GM23338 (cell line): Measurements from ENCODE around the gene C1orf115. TPM values are rescaled to one million over a fixed set of nuclear protein-coding genes. Genes with fewer than 3 reads are reported as not detected.

Source experiments
- ATAC-seq: fragments of 200-7000 bp; cut with Tn5 transposase; 3 replicates; pipeline ENCODE4 v1.9.1; 2020
- DNase-seq: peaks from one replicate; pipeline ENCODE4 v3.0.0-alpha.2; 2015; ENCODE audit warnings: low spot score
- H2AFZ ChIP-seq: fragments of 200-600 bp; sonication (generic); 2 replicates; pipeline ENCODE4 v1.8.0; 2016; ENCODE audit warnings: antibody characterized with exemption, mild to moderate bottlenecking, moderate library complexity
- H3F3A ChIP-seq: fragments of 200-600 bp; sonication (generic); replicated peaks from 2 replicates; pipeline ENCODE4 v1.8.0; 2017; ENCODE audit warnings: antibody characterized with exemption, mixed run types, low read depth
- H3K27ac ChIP-seq: fragments of 200-600 bp; sonication (generic); 2 replicates; pipeline ENCODE4 v1.6.1; 2016; ENCODE audit warnings: low read depth
- H3K27me3 ChIP-seq: fragments of 200-600 bp; sonication (generic); 2 replicates; pipeline ENCODE4 v1.8.0; 2016; ENCODE audit warnings: mild to moderate bottlenecking, mixed run types, moderate library complexity; ENCODE audit not compliant: insufficient read depth
- H3K36me3 ChIP-seq: fragments of 200-600 bp; sonication (generic); 2 replicates; pipeline ENCODE4 v1.8.0; 2016; ENCODE audit warnings: mild to moderate bottlenecking; ENCODE audit not compliant: insufficient read depth
- H3K4me1 ChIP-seq: fragments of 200-600 bp; sonication (generic); 2 replicates; pipeline ENCODE4 v1.8.0; 2016; ENCODE audit warnings: mild to moderate bottlenecking, moderate library complexity; ENCODE audit not compliant: insufficient read depth
- H3K4me2 ChIP-seq: fragments of 200-600 bp; sonication (generic); 2 replicates; pipeline ENCODE4 v1.7.1; 2017; ENCODE audit warnings: mixed run types
- H3K4me3 ChIP-seq: fragments of 200-600 bp; sonication (generic); 2 replicates; pipeline ENCODE4 v1.6.1; 2016; ENCODE audit warnings: mixed run types
- H3K79me2 ChIP-seq: fragments of 200-600 bp; sonication (generic); replicated peaks from 2 replicates; pipeline ENCODE4 v1.8.0; 2017; ENCODE audit warnings: mild to moderate bottlenecking; ENCODE audit not compliant: insufficient read depth
- H3K9me2 ChIP-seq: fragments of 200-600 bp; sonication (generic); 2 replicates; pipeline ENCODE4 v1.8.0; 2017; ENCODE audit not compliant: insufficient read depth
- H4K20me1 ChIP-seq: fragments of 200-600 bp; sonication (generic); replicated peaks from 2 replicates; pipeline ENCODE4 v1.8.0; 2017; ENCODE audit warnings: mild to moderate bottlenecking; ENCODE audit not compliant: insufficient read depth
- H3K27ac Mint-ChIP-seq: 2 replicates; pipeline ENCODE4 v1.8.0; 2020; ENCODE audit warnings: inconsistent platforms, mild to moderate bottlenecking, moderate library complexity, mixed read lengths
- H3K27me3 Mint-ChIP-seq: 3 replicates; pipeline ENCODE4 v1.8.0; 2022; ENCODE audit warnings: low read depth, mild to moderate bottlenecking, moderate library complexity, mixed read lengths, inconsistent platforms; ENCODE audit not compliant: insufficient read depth, poor library complexity
- H3K36me3 Mint-ChIP-seq: 3 replicates; pipeline ENCODE4 v1.8.0; 2021; ENCODE audit warnings: low read depth, mild to moderate bottlenecking, inconsistent platforms, moderate library complexity, mixed read lengths
- H3K4me1 Mint-ChIP-seq: 3 replicates; pipeline ENCODE4 v1.8.0; 2020; ENCODE audit warnings: mild to moderate bottlenecking, inconsistent platforms, mixed read lengths
- H3K4me3 Mint-ChIP-seq: 3 replicates; pipeline ENCODE4 v1.8.0; 2021; ENCODE audit warnings: moderate library complexity, mild to moderate bottlenecking, inconsistent platforms, mixed read lengths
- H3K9me3 Mint-ChIP-seq: 3 replicates; pipeline ENCODE4 v1.8.0; 2020; ENCODE audit warnings: moderate library complexity, mild to moderate bottlenecking, inconsistent platforms, mixed read lengths
- CREB1 ChIP-seq: fragments of 250-450 bp; sonication (Bioruptor Pico); IDR thresholded peaks from 2 replicates; pipeline ENCODE4 v1.5.0; 2020; ENCODE audit warnings: low read depth, mild to moderate bottlenecking, moderate library complexity
- ETS1 ChIP-seq: IDR thresholded peaks from 2 replicates; pipeline ENCODE4 v1.6.1; 2016; ENCODE audit warnings: antibody characterized with exemption
- EZH2phosphoT487 ChIP-seq: fragments of 200-600 bp; sonication (generic); IDR thresholded peaks from one replicate; pipeline ENCODE4 v1.8.1; 2018; ENCODE audit warnings: antibody characterized with exemption; ENCODE audit not compliant: unreplicated experiment
- JUNB ChIP-seq: IDR thresholded peaks from one replicate; pipeline ENCODE4 v1.6.1; 2016; ENCODE audit warnings: antibody characterized with exemption; ENCODE audit not compliant: unreplicated experiment
- NANOG ChIP-seq: IDR thresholded peaks from 2 replicates; pipeline ENCODE4 v1.6.1; 2016; ENCODE audit warnings: antibody characterized with exemption, borderline replicate concordance
- POLR2AphosphoS5 ChIP-seq: IDR thresholded peaks from 2 replicates; pipeline ENCODE4 v1.6.1; 2016; ENCODE audit warnings: antibody characterized with exemption, low read depth
- REST ChIP-seq: IDR thresholded peaks from one replicate; pipeline ENCODE4 v1.6.1; 2018; ENCODE audit warnings: antibody characterized with exemption; ENCODE audit not compliant: unreplicated experiment
- STAT1 ChIP-seq: IDR thresholded peaks from one replicate; pipeline ENCODE4 v1.6.1; 2016; ENCODE audit warnings: antibody characterized with exemption; ENCODE audit not compliant: unreplicated experiment
- ZNF114 ChIP-seq: fragments of 250-450 bp; sonication (Bioruptor Pico); IDR thresholded peaks from 2 replicates; pipeline ENCODE4 v1.5.0; 2020; ENCODE audit warnings: mild to moderate bottlenecking, moderate library complexity
- ZNF331 ChIP-seq: fragments of 250-450 bp; sonication (Bioruptor Pico); IDR thresholded peaks from 2 replicates; pipeline ENCODE4 v1.5.0; 2020; ENCODE audit warnings: low read depth, mild to moderate bottlenecking, moderate library complexity
- polyA plus RNA-seq: library from polyadenylated mRNA; unstranded; fragments of >200 nt; fragmentation: Nextera tagmentation; extraction: Ambion mirVana; gene quantifications from 2 replicates; pipeline ENCODE4 v1.2.1, GENCODE V29; 2016
- total RNA-seq: library from RNA; depleted of rRNA; stranded (reverse); fragments of >200 nt; shearing (Covaris generic); gene quantifications from 2 replicates; pipeline ENCODE4 v1.2.3, GENCODE V29; 2014
- TF ChIP-seq, protein P1 (sequence below): fragments of 250-450 bp; sonication (Bioruptor Pico); IDR thresholded peaks from 2 replicates; pipeline ENCODE4 v1.5.0; 2020; ENCODE audit warnings: mild to moderate bottlenecking, moderate library complexity
- TF ChIP-seq, protein P2 (sequence below), 2 experiments: fragments of 200-600 bp in 1 of 2; sonication (generic) in 1 of 2; conservative IDR thresholded peaks; 2 replicates each; pipeline versions ENCODE4 v1.5.1 to v1.6.1; 2016 to 2017; ENCODE audit warnings: antibody characterized with exemption in 2 of 2, low read depth in 2 of 2, mild to moderate bottlenecking in 2 of 2, moderate library complexity in 1 of 2

The C1orf115 gene
- total and polyA plus RNA-seq, 2 experiments from 2014 or later = 2.5 to 6.0 TPM

- Histone ChIP-seq H2AFZ (0 out of 2 replicates have a peak overlapping the region, but pooled peaks have one; percentile 89), H3K79me2 (peaks cover 7% of the 10 kb centered on the region; the same call in 1 of the 2 replicates), H3K36me3 (no peaks in the 10 kb centered on the region), H3K4me1 (peaks cover 23% of the 10 kb centered on the region), H3K27ac (no peak overlapping the region), H3K9me2 (no peaks in the 10 kb centered on the region), H3K4me3 (peak overlapping the region; percentile 62; the same call in 1 of the 2 replicates), H3K27me3 (peaks cover 41% of the 10 kb centered on the region), H3K4me2 (peak overlapping the region; percentile 84), H3F3A (no peaks in the 10 kb centered on the region), H4K20me1 (peaks cover 13% of the 10 kb centered on the region)
- no peak for DNase-seq
- no peaks in the 10 kb centered on the region; the same call in 2 of the 3 replicates for H3K36me3 Mint-ChIP-seq
- H3K4me1 Mint-ChIP-seq = peaks cover 46% of the 10 kb centered on the region
- H3K27ac Mint-ChIP-seq = no peak overlapping the region
- peaks cover 25% of the 10 kb centered on the region for H3K27me3 Mint-ChIP-seq
- H3K4me3 Mint-ChIP-seq = peak overlapping the region; percentile 87
- no peak for TF ChIP-seq ZNF114 (CRISPR knock-in tag)
- no peak for TF ChIP-seq CREB1 (CRISPR knock-in tag)
- no peak for TF ChIP-seq ZNF331 (CRISPR knock-in tag)
- TF ChIP-seq, protein P1, sequence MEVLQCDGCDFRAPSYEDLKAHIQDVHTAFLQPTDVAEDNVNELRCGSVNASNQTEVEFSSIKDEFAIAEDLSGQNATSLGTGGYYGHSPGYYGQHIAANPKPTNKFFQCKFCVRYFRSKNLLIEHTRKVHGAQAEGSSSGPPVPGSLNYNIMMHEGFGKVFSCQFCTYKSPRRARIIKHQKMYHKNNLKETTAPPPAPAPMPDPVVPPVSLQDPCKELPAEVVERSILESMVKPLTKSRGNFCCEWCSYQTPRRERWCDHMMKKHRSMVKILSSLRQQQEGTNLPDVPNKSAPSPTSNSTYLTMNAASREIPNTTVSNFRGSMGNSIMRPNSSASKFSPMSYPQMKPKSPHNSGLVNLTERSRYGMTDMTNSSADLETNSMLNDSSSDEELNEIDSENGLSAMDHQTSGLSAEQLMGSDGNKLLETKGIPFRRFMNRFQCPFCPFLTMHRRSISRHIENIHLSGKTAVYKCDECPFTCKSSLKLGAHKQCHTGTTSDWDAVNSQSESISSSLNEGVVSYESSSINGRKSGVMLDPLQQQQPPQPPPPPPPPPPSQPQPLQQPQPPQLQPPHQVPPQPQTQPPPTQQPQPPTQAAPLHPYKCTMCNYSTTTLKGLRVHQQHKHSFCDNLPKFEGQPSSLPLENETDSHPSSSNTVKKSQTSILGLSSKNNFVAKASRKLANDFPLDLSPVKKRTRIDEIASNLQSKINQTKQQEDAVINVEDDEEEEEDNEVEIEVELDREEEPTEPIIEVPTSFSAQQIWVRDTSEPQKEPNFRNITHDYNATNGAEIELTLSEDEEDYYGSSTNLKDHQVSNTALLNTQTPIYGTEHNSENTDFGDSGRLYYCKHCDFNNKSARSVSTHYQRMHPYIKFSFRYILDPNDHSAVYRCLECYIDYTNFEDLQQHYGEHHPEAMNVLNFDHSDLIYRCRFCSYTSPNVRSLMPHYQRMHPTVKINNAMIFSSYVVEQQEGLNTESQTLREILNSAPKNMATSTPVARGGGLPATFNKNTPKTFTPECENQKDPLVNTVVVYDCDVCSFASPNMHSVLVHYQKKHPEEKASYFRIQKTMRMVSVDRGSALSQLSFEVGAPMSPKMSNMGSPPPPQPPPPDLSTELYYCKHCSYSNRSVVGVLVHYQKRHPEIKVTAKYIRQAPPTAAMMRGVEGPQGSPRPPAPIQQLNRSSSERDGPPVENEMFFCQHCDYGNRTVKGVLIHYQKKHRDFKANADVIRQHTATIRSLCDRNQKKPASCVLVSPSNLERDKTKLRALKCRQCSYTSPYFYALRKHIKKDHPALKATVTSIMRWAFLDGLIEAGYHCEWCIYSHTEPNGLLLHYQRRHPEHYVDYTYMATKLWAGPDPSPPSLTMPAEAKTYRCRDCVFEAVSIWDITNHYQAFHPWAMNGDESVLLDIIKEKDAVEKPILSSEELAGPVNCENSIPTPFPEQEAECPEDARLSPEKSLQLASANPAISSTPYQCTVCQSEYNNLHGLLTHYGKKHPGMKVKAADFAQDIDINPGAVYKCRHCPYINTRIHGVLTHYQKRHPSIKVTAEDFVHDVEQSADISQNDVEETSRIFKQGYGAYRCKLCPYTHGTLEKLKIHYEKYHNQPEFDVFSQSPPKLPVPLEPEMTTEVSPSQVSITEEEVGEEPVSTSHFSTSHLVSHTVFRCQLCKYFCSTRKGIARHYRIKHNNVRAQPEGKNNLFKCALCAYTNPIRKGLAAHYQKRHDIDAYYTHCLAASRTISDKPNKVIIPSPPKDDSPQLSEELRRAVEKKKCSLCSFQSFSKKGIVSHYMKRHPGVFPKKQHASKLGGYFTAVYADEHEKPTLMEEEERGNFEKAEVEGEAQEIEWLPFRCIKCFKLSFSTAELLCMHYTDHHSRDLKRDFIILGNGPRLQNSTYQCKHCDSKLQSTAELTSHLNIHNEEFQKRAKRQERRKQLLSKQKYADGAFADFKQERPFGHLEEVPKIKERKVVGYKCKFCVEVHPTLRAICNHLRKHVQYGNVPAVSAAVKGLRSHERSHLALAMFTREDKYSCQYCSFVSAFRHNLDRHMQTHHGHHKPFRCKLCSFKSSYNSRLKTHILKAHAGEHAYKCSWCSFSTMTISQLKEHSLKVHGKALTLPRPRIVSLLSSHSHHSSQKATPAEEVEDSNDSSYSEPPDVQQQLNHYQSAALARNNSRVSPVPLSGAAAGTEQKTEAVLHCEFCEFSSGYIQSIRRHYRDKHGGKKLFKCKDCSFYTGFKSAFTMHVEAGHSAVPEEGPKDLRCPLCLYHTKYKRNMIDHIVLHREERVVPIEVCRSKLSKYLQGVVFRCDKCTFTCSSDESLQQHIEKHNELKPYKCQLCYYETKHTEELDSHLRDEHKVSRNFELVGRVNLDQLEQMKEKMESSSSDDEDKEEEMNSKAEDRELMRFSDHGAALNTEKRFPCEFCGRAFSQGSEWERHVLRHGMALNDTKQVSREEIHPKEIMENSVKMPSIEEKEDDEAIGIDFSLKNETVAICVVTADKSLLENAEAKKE (CRISPR knock-in tag) = no peak
- TF ChIP-seq, protein P2, sequence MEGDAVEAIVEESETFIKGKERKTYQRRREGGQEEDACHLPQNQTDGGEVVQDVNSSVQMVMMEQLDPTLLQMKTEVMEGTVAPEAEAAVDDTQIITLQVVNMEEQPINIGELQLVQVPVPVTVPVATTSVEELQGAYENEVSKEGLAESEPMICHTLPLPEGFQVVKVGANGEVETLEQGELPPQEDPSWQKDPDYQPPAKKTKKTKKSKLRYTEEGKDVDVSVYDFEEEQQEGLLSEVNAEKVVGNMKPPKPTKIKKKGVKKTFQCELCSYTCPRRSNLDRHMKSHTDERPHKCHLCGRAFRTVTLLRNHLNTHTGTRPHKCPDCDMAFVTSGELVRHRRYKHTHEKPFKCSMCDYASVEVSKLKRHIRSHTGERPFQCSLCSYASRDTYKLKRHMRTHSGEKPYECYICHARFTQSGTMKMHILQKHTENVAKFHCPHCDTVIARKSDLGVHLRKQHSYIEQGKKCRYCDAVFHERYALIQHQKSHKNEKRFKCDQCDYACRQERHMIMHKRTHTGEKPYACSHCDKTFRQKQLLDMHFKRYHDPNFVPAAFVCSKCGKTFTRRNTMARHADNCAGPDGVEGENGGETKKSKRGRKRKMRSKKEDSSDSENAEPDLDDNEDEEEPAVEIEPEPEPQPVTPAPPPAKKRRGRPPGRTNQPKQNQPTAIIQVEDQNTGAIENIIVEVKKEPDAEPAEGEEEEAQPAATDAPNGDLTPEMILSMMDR (conservative IDR thresholded peaks at IDR 0.05; ENCODE audit: low read depth in 2 of 2) = no peak
- TF ChIP-seq ETS1 = no peak
- no peak for TF ChIP-seq REST
- TF ChIP-seq POLR2AphosphoS5 = no peak
- no peak for TF ChIP-seq JUNB
- no peak for TF ChIP-seq EZH2phosphoT487
- no peak for TF ChIP-seq STAT1
- TF ChIP-seq NANOG = no peak
- ATAC-seq = no peak
- no peaks in the 10 kb centered on the region for H3K9me3 Mint-ChIP-seq
These were observed 56.7 kb downstream of the C1orf115 start for GRCh38 chr1:220746851-220747250.
